MM.1S (cell line): ENCODE results near the gene RAB3A.

Experiments
- DNase-seq: peaks from one replicate; pipeline ENCODE4 v3.0.0-alpha.2; 2015
- H2AFZ ChIP-seq: fragments of 300-600 bp; sonication (generic); 2 replicates; pipeline ENCODE4 v1.6.0; 2016; ENCODE audit warnings: antibody characterized with exemption, low read length
- H3F3A ChIP-seq: fragments of 300-600 bp; sonication (generic); 2 replicates; pipeline ENCODE4 v1.6.1; 2016; ENCODE audit warnings: mild to moderate bottlenecking, antibody characterized with exemption, low read length, moderate library complexity, mixed read lengths; ENCODE audit not compliant: insufficient read depth
- H3K27ac ChIP-seq: fragments of 300-600 bp; sonication (generic); 2 replicates; pipeline ENCODE4 v1.5.1; 2016; ENCODE audit warnings: mild to moderate bottlenecking, low read length
- H3K27me3 ChIP-seq: fragments of 300-600 bp; sonication (generic); replicated peaks from 2 replicates; pipeline ENCODE4 v1.6.0; 2016; ENCODE audit warnings: low read length; ENCODE audit not compliant: insufficient read depth
- H3K36me3 ChIP-seq: fragments of 300-600 bp; sonication (generic); replicated peaks from 2 replicates; pipeline ENCODE4 v1.6.1; 2016; ENCODE audit warnings: mild to moderate bottlenecking, low read length, mixed read lengths; ENCODE audit not compliant: insufficient read depth
- H3K4me1 ChIP-seq: fragments of 300-600 bp; sonication (generic); 2 replicates; pipeline ENCODE4 v1.6.1; 2016; ENCODE audit warnings: low read length, mixed read lengths
- H3K4me2 ChIP-seq: fragments of 300-600 bp; sonication (generic); 2 replicates; pipeline ENCODE4 v1.6.0; 2016; ENCODE audit warnings: low read depth, low read length
- H3K4me3 ChIP-seq: fragments of 300-600 bp; sonication (generic); 2 replicates; pipeline ENCODE4 v1.5.1; 2016; ENCODE audit warnings: low read length, mixed read lengths
- H3K79me2 ChIP-seq: fragments of 300-600 bp; sonication (generic); 2 replicates; pipeline ENCODE4 v1.6.1; 2016; ENCODE audit warnings: mixed run types, low read length, mixed read lengths
- H3K9ac ChIP-seq: fragments of 300-600 bp; sonication (generic); 2 replicates; pipeline ENCODE4 v1.6.1; 2016; ENCODE audit warnings: low read length, mixed read lengths
- H3K9me2 ChIP-seq: fragments of 300-600 bp; sonication (generic); replicated peaks from 2 replicates; pipeline ENCODE4 v1.6.1; 2016; ENCODE audit warnings: mild to moderate bottlenecking, low read length, mixed read lengths; ENCODE audit not compliant: insufficient read depth
- H3K9me3 ChIP-seq: fragments of 300-600 bp; sonication (generic); replicated peaks from 2 replicates; pipeline ENCODE4 v1.6.1; 2016; ENCODE audit warnings: mild to moderate bottlenecking, low read length, mixed read lengths; ENCODE audit not compliant: insufficient read depth
- H4K20me1 ChIP-seq: fragments of 300-600 bp; sonication (generic); 2 replicates; pipeline ENCODE4 v1.6.1; 2016; ENCODE audit warnings: mild to moderate bottlenecking, low read length, moderate library complexity, mixed read lengths; ENCODE audit not compliant: insufficient read depth
- CTCF ChIP-seq: fragments of 300-600 bp; sonication (generic); IDR thresholded peaks from 2 replicates; pipeline ENCODE4 v1.5.1; 2016; ENCODE audit warnings: antibody characterized with exemption, low read length, mixed read lengths
- EZH2 ChIP-seq: fragments of 300-600 bp; sonication (generic); optimal IDR thresholded peaks from 2 replicates; pipeline ENCODE3; 2017; ENCODE audit warnings: low read depth, mild to moderate bottlenecking, antibody characterized with exemption, low read length, mixed read lengths
- EZH2phosphoT487 ChIP-seq: fragments of 300-600 bp; sonication (generic); IDR thresholded peaks from 2 replicates; pipeline ENCODE4 v1.6.1; 2018; ENCODE audit warnings: antibody characterized with exemption, low read length

Gene RAB3A

DNA sequence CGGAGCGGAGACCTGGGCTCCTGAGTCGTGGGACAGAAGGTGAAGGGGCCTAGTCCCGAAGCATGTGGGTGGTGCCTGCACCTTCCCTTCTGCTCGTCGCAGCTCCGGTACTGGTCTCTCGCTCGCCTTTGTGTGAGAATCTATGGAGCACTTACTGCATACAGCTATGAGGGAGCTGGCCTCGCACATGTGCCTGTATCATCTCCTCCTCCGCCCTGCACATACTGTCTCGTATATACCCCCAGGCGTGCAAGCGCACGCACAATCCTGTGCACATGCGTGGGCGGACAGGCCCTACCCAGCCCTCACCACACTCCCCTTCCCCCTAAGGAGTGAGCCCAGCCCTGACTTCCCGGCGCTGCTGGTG is 42.2 kb downstream of the RAB3A start:
- H3K79me2 ChIP-seq: no peaks in the 10 kb centered on the region
- H3F3A ChIP-seq: peaks cover 5% of the 10 kb centered on the region; the same call in 1 of the 2 replicates
- TF ChIP-seq EZH2: no peak
- no peak for TF ChIP-seq EZH2phosphoT487
- TF ChIP-seq CTCF: no peak
- no peaks in the 10 kb centered on the region for H3K27me3 ChIP-seq
- H3K9ac ChIP-seq: no peak overlapping the region
- H3K36me3 ChIP-seq: no peaks in the 10 kb centered on the region
- no peaks in the 10 kb centered on the region for H3K9me3 ChIP-seq
- H4K20me1 ChIP-seq: no peaks in the 10 kb centered on the region
- no peak overlapping the region for H3K27ac ChIP-seq
- H3K4me3 ChIP-seq: peak overlapping the region; percentile 40; the same call in 1 of the 2 replicates
- peaks cover 4% of the 10 kb centered on the region for H3K4me1 ChIP-seq
- no peaks in the 10 kb centered on the region for H3K9me2 ChIP-seq
- H3K4me2 ChIP-seq: peak overlapping the region; percentile 69; the same call in 1 of the 2 replicates
- 0 out of 2 replicates have a peak overlapping the region, but pooled peaks have one; percentile 61 for H2AFZ ChIP-seq
- no peak for DNase-seq

DNA sequence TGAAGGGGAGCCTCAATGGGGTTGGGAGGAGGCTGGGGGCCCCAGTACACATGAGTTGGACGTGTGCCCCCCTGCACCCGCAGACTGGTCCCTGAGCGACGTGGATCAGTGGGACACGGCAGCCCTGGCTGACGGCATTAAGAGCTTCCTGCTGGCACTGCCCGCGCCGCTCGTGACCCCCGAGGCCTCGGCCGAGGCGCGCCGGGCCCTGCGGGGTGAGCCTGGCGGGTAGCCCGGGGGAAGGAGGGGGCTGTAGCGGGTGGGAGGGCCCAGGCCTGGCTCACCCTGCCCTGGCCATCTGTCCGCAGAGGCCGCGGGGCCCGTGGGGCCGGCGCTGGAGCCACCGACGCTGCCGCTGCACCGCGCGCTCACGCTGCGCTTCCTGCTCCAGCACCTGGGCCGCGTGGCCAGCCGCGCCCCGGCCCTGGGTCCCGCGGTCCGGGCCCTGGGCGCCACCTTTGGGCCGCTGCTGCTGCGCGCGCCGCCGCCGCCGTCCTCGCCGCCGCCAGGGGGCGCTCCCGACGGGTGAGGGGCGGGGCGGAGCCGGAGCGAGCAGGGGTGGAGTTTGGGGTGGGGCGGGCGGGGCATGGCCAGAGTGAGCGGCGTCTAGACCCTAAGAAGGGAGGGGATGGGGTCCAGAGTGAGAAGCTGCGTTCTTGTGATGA is 42.7 kb downstream of the RAB3A start:
- H3K36me3 ChIP-seq: no peaks in the 10 kb centered on the region
- no peaks in the 10 kb centered on the region for H4K20me1 ChIP-seq
- no peaks in the 10 kb centered on the region for H3K9me3 ChIP-seq
- H3K9me2 ChIP-seq: no peaks in the 10 kb centered on the region
- peak overlapping the region; percentile 69 for H3K4me2 ChIP-seq
- H3K4me3 ChIP-seq: peak overlapping the region; percentile 40; the same call in 1 of the 2 replicates
- peaks cover 4% of the 10 kb centered on the region for H3K4me1 ChIP-seq
- no peaks in the 10 kb centered on the region for H3K27me3 ChIP-seq
- H3F3A ChIP-seq: peaks cover 5% of the 10 kb centered on the region; the same call in 1 of the 2 replicates
- H2AFZ ChIP-seq: peak overlapping the region; percentile 61; the same call in 1 of the 2 replicates
- H3K27ac ChIP-seq: no peak overlapping the region
- peak overlapping the region; percentile 61 for H3K9ac ChIP-seq
- TF ChIP-seq EZH2: no peak
- peak; percentile 14; the same call in 1 of the 2 replicates for TF ChIP-seq CTCF
- TF ChIP-seq EZH2phosphoT487: no peak
- peak; percentile 70 for DNase-seq
- H3K79me2 ChIP-seq: no peaks in the 10 kb centered on the region

GRCh38 chr19:18160493-18160970 is 43.3 kb downstream of the RAB3A start:
- H3K36me3 ChIP-seq: no peaks in the 10 kb centered on the region
- H3K9me2 ChIP-seq: no peaks in the 10 kb centered on the region
- peaks cover 4% of the 10 kb centered on the region for H3K4me1 ChIP-seq
- H3K9me3 ChIP-seq: no peaks in the 10 kb centered on the region
- peak overlapping the region; percentile 61 for H3K9ac ChIP-seq
- peak overlapping the region; percentile 19; the same call in 1 of the 2 replicates for H2AFZ ChIP-seq
- H3K4me3 ChIP-seq: peak overlapping the region; percentile 28; the same call in 1 of the 2 replicates
- peaks cover under 1% of the 10 kb centered on the region; the same call in 1 of the 2 replicates for H3K79me2 ChIP-seq
- no peaks in the 10 kb centered on the region for H3K27me3 ChIP-seq
- TF ChIP-seq EZH2 (no peak), EZH2phosphoT487 (no peak), CTCF (no peak)
- H3F3A ChIP-seq: peaks cover 5% of the 10 kb centered on the region; the same call in 1 of the 2 replicates
- DNase-seq: no peak
- peak overlapping the region; percentile 49 for H3K4me2 ChIP-seq
- H4K20me1 ChIP-seq: no peaks in the 10 kb centered on the region
- H3K27ac ChIP-seq: no peak overlapping the region
